Ectodermal cell (in vitro differentiated cells): ENCODE data around the gene ASAH2B.

Experiments
- H3K27ac ChIP-seq: 2 replicates; pipeline ENCODE4 v1.7.0; 2013; ENCODE audit warnings: mild to moderate bottlenecking, low read depth, low read length; ENCODE audit not compliant: insufficient read depth, poor library complexity, severe bottlenecking
- H3K27me3 ChIP-seq: 2 replicates; pipeline ENCODE4 v1.7.0; 2013; ENCODE audit warnings: mild to moderate bottlenecking, low read length; ENCODE audit not compliant: insufficient read depth, control insufficient read depth, poor library complexity, severe bottlenecking
- H3K36me3 ChIP-seq: one replicate; pipeline ENCODE4 v1.7.0; 2013; ENCODE audit warnings: low read length; ENCODE audit not compliant: control insufficient read depth, insufficient read depth
- H3K4me1 ChIP-seq: one replicate; pipeline ENCODE4 v1.7.0; 2013; ENCODE audit warnings: low read length; ENCODE audit not compliant: control insufficient read depth, insufficient read depth
- H3K4me3 ChIP-seq: 2 replicates; pipeline ENCODE4 v1.7.0; 2013; ENCODE audit warnings: low read depth, low read length, control low read depth; ENCODE audit not compliant: insufficient read depth
- H3K9me3 ChIP-seq: 2 replicates; pipeline ENCODE4 v1.7.0; 2013; ENCODE audit warnings: mild to moderate bottlenecking, low read length, moderate library complexity; ENCODE audit not compliant: control insufficient read depth
- WGBS, 2 experiments: methylation state at CpG; one replicate each; pipeline ENCODE4 v1.1.7; 2013; ENCODE audit warnings: missing lambda C conversion rate in 2 of 2; 5-methylcytosine and 5-hydroxymethylcytosine counted together

ASAH2B gene

DNA sequence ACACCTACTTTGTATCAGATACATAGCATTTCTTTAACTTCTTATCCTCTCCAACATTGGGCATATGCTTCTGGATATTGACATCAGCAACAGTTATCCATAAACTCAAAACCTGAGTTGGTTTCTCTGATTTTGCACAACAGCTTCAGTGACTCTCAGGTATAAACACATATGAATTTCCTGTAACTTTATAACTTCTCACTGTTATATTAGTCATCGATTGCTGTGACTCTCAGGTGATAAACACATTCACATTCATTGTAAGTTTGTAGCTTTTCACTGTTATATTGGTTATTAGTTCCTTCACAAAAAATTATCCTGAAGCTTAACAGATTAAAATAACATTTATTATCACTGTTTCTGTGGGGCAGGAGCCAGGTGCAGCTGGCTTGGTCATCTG lies 57.0 kb downstream of the ASAH2B start:
- H3K4me1 ChIP-seq: no peaks in the 10 kb centered on the region
- no peaks in the 10 kb centered on the region for H3K36me3 ChIP-seq
- no peak overlapping the region for H3K27ac ChIP-seq
- H3K27me3 ChIP-seq: no peaks in the 10 kb centered on the region
- 83 to 100% methylated on average over 1 of the region's 1 CpG for WGBS, 2 experiments
- H3K4me3 ChIP-seq: no peak overlapping the region
- H3K9me3 ChIP-seq: no peaks in the 10 kb centered on the region

DNA sequence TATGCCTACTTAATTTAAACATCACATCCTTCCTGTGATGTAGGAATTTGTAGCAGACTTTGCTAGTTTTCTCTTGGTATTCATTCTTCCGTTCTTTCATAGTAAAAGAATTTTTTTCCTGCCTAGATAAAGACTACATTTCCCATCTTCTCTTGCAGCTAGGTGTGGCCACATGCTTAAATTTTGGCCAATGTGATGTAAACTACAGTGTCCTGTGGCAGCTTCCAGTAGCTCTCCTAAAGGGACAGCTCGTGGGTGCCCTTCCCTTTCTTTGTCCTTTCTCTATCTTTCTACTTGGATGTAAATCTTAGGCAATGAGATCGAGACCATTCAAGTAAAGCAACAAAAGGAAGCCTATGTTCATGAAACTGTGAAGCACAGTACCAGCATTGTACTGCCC lies 58.6 kb downstream of the ASAH2B start:
- 78 to 84% methylated on average over 3 of the region's 3 CpGs for WGBS, 2 experiments
- Histone ChIP-seq H3K27ac (no peak overlapping the region), H3K4me3 (no peak overlapping the region), H3K9me3 (no peaks in the 10 kb centered on the region), H3K4me1 (no peaks in the 10 kb centered on the region), H3K27me3 (no peaks in the 10 kb centered on the region), H3K36me3 (no peaks in the 10 kb centered on the region)

DNA sequence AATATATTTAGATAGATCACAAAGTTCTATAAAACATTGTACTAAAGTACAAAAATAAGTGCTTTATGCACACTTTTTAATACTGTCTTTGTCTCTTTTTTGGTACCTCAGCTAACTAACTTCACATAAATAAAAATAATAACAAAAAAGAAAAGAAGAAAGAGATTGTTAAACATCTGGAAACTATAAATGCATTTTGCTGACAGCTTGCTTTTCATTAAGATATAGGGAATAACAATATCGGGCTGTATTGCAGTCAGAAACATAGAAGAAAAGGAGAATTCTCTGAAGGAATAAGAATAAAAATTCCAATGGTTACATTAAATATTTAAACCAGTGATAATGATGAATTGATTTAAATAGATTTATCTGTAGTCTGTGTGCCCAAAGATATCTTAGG lies 59.9 kb downstream of the ASAH2B start:
- no peaks in the 10 kb centered on the region for H3K36me3 ChIP-seq
- WGBS, 2 experiments: 100% methylated on average over 1 of the region's 1 CpG
- H3K27ac ChIP-seq: no peak overlapping the region
- H3K27me3 ChIP-seq: no peaks in the 10 kb centered on the region
- H3K4me1 ChIP-seq: no peaks in the 10 kb centered on the region
- no peak overlapping the region for H3K4me3 ChIP-seq
- no peaks in the 10 kb centered on the region for H3K9me3 ChIP-seq

DNA sequence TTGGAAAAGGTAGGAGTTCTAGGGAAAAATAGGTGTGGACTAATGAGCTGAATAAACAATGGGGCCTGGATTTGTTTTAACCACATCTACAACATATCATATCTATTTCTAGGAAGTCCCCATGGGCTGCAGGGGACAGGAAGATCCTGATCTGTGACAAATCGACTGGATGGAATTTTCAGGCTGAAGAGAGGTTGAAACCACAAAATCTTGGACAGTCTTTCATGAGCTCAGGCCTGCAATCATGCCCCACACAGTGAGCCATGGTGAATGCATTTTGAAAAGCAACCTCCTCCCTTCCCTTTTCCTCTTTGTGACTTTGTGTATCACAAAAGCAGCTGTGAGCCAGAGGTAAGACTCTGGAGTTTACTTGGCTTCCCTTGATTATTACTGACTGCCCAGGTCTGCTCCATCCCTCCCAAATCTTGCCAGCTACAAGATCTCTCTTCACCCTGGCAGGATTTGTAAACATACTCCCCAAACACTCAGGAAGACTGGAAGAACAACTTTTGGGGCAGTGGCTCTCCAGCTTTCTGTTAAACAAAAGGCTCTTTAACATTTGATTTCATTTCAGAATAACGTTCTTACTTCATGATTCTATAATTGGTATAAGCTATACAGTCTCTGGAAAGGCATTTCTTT lies 66.4 kb downstream of the ASAH2B start:
- Histone ChIP-seq H3K36me3 (no peaks in the 10 kb centered on the region), H3K27ac (no peak overlapping the region), H3K4me1 (peaks cover 4% of the 10 kb centered on the region), H3K9me3 (no peaks in the 10 kb centered on the region), H3K4me3 (no peak overlapping the region), H3K27me3 (no peaks in the 10 kb centered on the region)
- WGBS, 2 experiments: 89 to 93% methylated on average over 1 to 2 of the region's 2 CpGs

DNA sequence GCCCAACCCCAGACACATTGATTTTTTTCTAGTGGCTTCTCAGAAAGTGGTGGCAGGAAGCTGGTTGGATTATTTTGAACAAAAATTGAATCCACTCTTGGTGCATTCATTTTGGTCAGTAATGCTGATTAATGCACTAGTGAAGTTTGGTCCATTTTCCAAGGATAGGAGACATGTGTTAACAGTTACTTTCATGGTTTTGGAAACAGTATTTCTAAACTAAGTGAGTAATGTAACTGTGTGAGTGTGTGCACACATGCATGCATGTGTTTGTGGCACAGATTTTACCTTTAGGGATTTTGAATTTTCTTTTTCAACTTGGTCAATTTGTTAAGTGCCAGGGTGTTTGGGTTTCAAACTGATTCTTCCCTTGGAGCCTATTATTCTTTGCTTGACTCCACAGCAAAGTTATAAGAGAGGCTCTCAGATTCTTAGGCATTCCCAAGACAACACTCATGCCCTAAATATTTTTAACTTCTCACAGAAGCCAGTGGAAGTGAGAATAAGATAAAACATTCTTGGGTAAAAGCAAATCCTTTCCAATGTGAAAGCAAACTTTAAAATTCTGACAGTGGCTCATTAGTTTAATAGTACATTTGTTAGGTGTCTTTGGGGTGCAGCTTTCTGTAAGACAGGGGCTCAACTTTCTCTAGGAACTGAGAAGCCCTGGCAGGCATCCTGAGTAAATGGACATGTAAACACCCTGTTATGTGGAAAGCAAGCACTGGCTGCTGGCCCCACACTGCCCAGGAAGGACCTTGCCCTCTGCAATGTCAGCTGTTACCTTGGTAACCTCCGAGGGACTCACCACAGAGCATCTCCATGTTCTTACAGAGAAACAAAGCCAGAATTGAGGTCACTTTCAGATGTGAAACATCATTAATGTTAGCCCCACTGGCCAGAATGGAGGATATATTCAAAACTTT lies 68.4 kb downstream of the ASAH2B start:
- Histone ChIP-seq H3K4me3 (no peak overlapping the region), H3K27ac (no peak overlapping the region), H3K4me1 (peaks cover 4% of the 10 kb centered on the region), H3K9me3 (no peaks in the 10 kb centered on the region), H3K36me3 (no peaks in the 10 kb centered on the region), H3K27me3 (no peaks in the 10 kb centered on the region)
- 59 to 63% methylated on average over 1 of the region's 1 CpG for WGBS, 2 experiments
